Activated CD4-positive, alpha-beta T cell treated with anti-CD3 and anti-CD28 coated beads, Interleukin-2, amount 10 ng/mL, durations not matched to agents 24 days and 14 days (primary cell): Measurements from ENCODE around the gene MAN2A2. TPM values are rescaled to one million over a fixed set of nuclear protein-coding genes. Genes with fewer than 3 reads are reported as not detected.
A peak's percentile ranks its signal among the peaks of the same experiment; 100 is the strongest.

Source experiments
- DNase-seq: peaks from one replicate; pipeline ENCODE4 v3.0.0; 2022
- H3K27ac Mint-ChIP-seq: one replicate; pipeline ENCODE4 v1.8.0; 2022; ENCODE audit warnings: mild to moderate bottlenecking, mixed read lengths
- H3K27me3 Mint-ChIP-seq: one replicate; pipeline ENCODE4 v1.8.0; 2022; ENCODE audit warnings: mixed read lengths
- H3K36me3 Mint-ChIP-seq: one replicate; pipeline ENCODE4 v1.8.0; 2022; ENCODE audit warnings: low read depth, mild to moderate bottlenecking, mixed read lengths
- H3K4me1 Mint-ChIP-seq: one replicate; pipeline ENCODE4 v1.8.0; 2021; ENCODE audit warnings: mixed read lengths
- H3K4me3 Mint-ChIP-seq: one replicate; pipeline ENCODE4 v1.8.0; 2022; ENCODE audit warnings: mild to moderate bottlenecking, moderate library complexity, mixed read lengths
- H3K9me3 Mint-ChIP-seq: one replicate; pipeline ENCODE4 v1.8.0; 2021; ENCODE audit warnings: mixed read lengths
- intact Hi-C: fragments of 100-400 bp; cut with micrococcal nuclease; formaldehyde crosslinking; loops from one replicate; pipeline ENCODE4 v1.15.1; 2023
- total RNA-seq: library from RNA; stranded (reverse); gene quantifications from 2 replicates; pipeline ENCODE4 v1.2.3, GENCODE V29; 2022

Gene MAN2A2
- total RNA-seq, 1 donor from 2014 or later: 196 TPM

- Mint-ChIP-seq H3K27me3 (no peaks in the 10 kb centered on the region), H3K27ac (peak overlapping the region; percentile 74), H3K4me1 (peaks cover 48% of the 10 kb centered on the region)
These were observed 30.2 kb downstream of the MAN2A2 start for GRCh38 chr15:90933301-90933700.

GRCh38 chr15:90934256-90934948, 31.3 kb downstream of the MAN2A2 start:
- intact Hi-C loops: loop anchor here (1.0 to 10.0 kb wide), 8 partner anchors 32 to 1600 kb away; partner anchors contain the start of genes BLM, IQGAP1 and POLG
- H3K36me3 Mint-ChIP-seq: peaks cover 21% of the 10 kb centered on the region
- H3K27me3 Mint-ChIP-seq: no peaks in the 10 kb centered on the region
- peaks cover 42% of the 10 kb centered on the region for H3K4me1 Mint-ChIP-seq
- peak overlapping the region; percentile 81 for H3K4me3 Mint-ChIP-seq
- H3K27ac Mint-ChIP-seq: peak overlapping the region; percentile 89
- DNase-seq: peak; percentile 96
- H3K9me3 Mint-ChIP-seq: no peaks in the 10 kb centered on the region

More at GRCh38 chr15:90933301-90933700, 30.2 kb downstream of the MAN2A2 start:
- intact Hi-C loops: loop anchor here (2.0 to 10.0 kb wide), 6 partner anchors 61 to 1598 kb away; partner anchors contain the start of genes CIB1, IQGAP1 and POLG
- H3K9me3 Mint-ChIP-seq: no peaks in the 10 kb centered on the region
- H3K36me3 Mint-ChIP-seq: peaks cover 16% of the 10 kb centered on the region
- DNase-seq: no peak
- H3K4me3 Mint-ChIP-seq: peak overlapping the region; percentile 17

GRCh38 chr15:90934949-90935751, 32.0 kb downstream of the MAN2A2 start, which contains the start of gene UNC45A:
UNC45A (plus strand) TSS chr15:90935285; CDS start chr15:90935325, 40 bp downstream.
- Mint-ChIP-seq H3K4me1 (peaks cover 38% of the 10 kb centered on the region), H3K9me3 (no peaks in the 10 kb centered on the region), H3K36me3 (peaks cover 28% of the 10 kb centered on the region), H3K27ac (peak within 1 kb of the TSS; percentile 89), H3K27me3 (no peaks in the 10 kb centered on the region), H3K4me3 (peak within 1 kb of the TSS; percentile 81)
- peak; percentile 99 for DNase-seq
- intact Hi-C loops: loop anchor here (1.0 to 10.0 kb wide), 9 partner anchors 19 to 1600 kb away; partner anchors contain the start of genes BLM, IQGAP1, POLG and RCCD1

- Mint-ChIP-seq H3K4me1 (peaks cover 28% of the 10 kb centered on the region), H3K36me3 (peaks cover 35% of the 10 kb centered on the region), H3K27ac (peak overlapping the region; percentile 89), H3K27me3 (no peaks in the 10 kb centered on the region), H3K4me3 (peak overlapping the region; percentile 81), H3K9me3 (no peaks in the 10 kb centered on the region)
- intact Hi-C loops: loop anchor here (10.0 kb wide), 2 partner anchors 552 to 1602 kb away; partner anchors contain the start of genes IQGAP1 and POLG
- no peak for DNase-seq
These were observed 33.7 kb downstream of the MAN2A2 start for GRCh38 chr15:90936823-90937222.

- Mint-ChIP-seq H3K4me3 (no peak overlapping the region), H3K27me3 (no peaks in the 10 kb centered on the region)
These were observed 35.2 kb downstream of the MAN2A2 start for GRCh38 chr15:90938261-90938660.

DNA sequence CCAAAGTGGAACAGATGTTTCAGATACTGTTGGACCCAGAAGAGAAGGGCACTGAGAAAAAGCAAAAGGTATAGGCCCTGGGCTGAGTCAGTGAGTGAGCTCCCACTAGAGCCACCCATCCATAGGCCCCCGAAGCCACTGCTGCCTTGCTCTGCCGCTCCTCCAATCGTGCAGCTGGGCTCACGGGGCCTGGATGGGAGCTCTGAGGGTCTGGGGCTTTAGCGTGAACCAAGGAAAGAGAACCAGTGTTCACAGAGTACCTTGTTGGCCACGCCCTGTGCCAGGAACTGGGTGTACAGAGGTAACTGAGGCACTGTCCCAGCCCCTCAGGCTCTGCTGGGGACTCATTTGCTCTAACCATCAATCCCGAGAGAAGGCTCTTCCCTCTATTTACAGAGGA, 36.7 kb downstream of the MAN2A2 start:
- Mint-ChIP-seq H3K27me3 (no peaks in the 10 kb centered on the region), H3K27ac (no peak overlapping the region), H3K4me1 (peaks cover 13% of the 10 kb centered on the region), H3K36me3 (peaks cover 50% of the 10 kb centered on the region), H3K4me3 (no peak overlapping the region), H3K9me3 (no peaks in the 10 kb centered on the region)
- DNase-seq: no peak
- intact Hi-C loops: loop anchor here (10.0 kb wide), 2 partner anchors 555 to 1605 kb away; partner anchors contain the start of genes IQGAP1 and POLG

More at GRCh38 chr15:90938261-90938660, 35.2 kb downstream of the MAN2A2 start:
- Mint-ChIP-seq H3K9me3 (no peaks in the 10 kb centered on the region), H3K27ac (no peak overlapping the region), H3K36me3 (peaks cover 43% of the 10 kb centered on the region), H3K4me1 (peaks cover 21% of the 10 kb centered on the region)
- no peak for DNase-seq
- intact Hi-C loops: loop anchor here (10.0 kb wide), 2 partner anchors 553 to 1603 kb away; partner anchors contain the start of genes IQGAP1 and POLG

GRCh38 chr15:90941038-90941437, 37.9 kb downstream of the MAN2A2 start:
- intact Hi-C loops: no loop called here
- peaks cover 11% of the 10 kb centered on the region for H3K4me1 Mint-ChIP-seq
- H3K27me3 Mint-ChIP-seq: no peaks in the 10 kb centered on the region

DNA sequence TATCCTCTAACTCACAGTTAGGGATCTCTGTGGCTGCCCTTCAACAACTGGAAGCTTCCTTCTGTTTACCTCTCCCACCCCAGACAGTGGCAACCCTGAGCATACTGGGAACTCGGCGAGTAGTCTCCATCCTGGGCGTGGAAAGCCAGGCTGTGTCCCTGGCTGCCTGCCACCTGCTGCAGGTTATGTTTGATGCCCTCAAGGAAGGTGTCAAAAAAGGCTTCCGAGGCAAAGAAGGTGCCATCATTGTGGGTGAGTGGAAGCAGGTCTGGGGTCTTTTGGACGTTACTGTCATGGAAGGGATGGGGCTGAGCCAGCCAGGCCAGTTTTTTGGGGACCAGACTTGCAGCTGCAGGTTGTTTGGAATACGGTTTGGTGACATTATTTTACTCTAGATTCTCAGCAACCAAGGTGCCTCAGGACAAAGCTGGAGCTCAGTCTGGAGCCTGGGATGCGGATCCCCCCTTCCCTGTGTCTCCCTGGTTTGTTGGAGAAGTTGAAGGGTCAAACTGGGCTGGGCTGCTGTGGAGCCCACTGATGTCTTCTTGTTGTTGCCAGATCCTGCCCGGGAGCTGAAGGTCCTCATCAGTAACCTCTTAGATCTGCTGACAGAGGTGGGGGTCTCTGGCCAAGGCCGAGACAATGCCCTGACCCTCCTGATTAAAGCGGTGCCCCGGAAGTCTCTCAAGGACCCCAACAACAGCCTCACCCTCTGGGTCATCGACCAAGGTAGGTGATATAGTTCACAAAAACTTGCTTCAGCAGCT, 39.4 kb downstream of the MAN2A2 start:
- Mint-ChIP-seq H3K9me3 (no peaks in the 10 kb centered on the region), H3K4me1 (peaks cover 2% of the 10 kb centered on the region), H3K27ac (no peak overlapping the region), H3K36me3 (peaks cover 53% of the 10 kb centered on the region), H3K27me3 (no peaks in the 10 kb centered on the region), H3K4me3 (no peak overlapping the region)
- no peak for DNase-seq
- intact Hi-C loops: no loop called here

More at GRCh38 chr15:90941038-90941437, 37.9 kb downstream of the MAN2A2 start:
- no peak overlapping the region for H3K27ac Mint-ChIP-seq
- DNase-seq: no peak
- peaks cover 56% of the 10 kb centered on the region for H3K36me3 Mint-ChIP-seq
- H3K4me3 Mint-ChIP-seq: no peak overlapping the region
- no peaks in the 10 kb centered on the region for H3K9me3 Mint-ChIP-seq

DNA sequence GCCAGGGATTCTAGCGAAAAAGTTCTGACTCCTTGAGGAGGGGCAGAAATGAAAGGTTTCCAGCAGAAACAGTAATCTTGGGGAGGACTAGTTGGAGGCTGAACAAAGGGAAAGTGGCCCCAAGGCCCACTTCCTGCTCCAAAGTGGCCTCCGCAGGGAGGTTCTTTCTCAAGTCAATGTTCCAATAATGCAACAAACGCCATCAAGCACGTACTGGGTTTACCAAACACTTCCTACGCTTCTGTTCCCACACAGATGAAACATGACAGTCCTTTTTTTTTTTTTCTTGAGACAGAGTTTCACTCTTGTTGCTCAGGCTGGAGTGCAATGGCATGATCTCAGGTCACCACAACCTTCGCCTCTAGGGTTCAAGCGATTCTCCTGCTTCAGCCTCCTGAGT, 42.0 kb downstream of the MAN2A2 start:
- no peak for DNase-seq
- Mint-ChIP-seq H3K4me3 (no peak overlapping the region), H3K4me1 (peaks cover 2% of the 10 kb centered on the region), H3K27ac (no peak overlapping the region), H3K36me3 (peaks cover 47% of the 10 kb centered on the region), H3K27me3 (no peaks in the 10 kb centered on the region), H3K9me3 (no peaks in the 10 kb centered on the region)
- intact Hi-C loops: no loop called here

DNA sequence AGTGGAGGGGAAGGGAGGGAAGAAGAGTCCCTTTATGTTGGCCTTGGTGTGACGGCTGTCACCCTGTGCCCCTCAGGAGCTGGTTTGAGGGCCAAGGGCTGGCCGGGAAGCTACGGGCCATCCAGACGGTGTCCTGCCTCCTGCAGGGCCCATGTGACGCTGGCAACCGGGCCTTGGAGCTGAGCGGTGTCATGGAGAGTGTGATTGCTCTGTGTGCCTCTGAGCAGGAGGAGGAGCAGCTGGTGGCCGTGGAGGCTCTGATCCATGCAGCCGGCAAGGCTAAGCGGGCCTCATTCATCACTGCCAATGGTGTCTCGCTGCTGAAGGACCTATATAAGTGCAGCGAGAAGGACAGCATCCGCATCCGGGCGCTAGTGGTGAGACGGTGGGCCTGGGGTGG, 43.4 kb downstream of the MAN2A2 start:
- intact Hi-C loops: no loop called here
- no peak for DNase-seq
- Mint-ChIP-seq H3K27ac (no peak overlapping the region), H3K4me1 (no peaks in the 10 kb centered on the region), H3K36me3 (peaks cover 45% of the 10 kb centered on the region), H3K4me3 (no peak overlapping the region), H3K27me3 (no peaks in the 10 kb centered on the region), H3K9me3 (no peaks in the 10 kb centered on the region)

DNA sequence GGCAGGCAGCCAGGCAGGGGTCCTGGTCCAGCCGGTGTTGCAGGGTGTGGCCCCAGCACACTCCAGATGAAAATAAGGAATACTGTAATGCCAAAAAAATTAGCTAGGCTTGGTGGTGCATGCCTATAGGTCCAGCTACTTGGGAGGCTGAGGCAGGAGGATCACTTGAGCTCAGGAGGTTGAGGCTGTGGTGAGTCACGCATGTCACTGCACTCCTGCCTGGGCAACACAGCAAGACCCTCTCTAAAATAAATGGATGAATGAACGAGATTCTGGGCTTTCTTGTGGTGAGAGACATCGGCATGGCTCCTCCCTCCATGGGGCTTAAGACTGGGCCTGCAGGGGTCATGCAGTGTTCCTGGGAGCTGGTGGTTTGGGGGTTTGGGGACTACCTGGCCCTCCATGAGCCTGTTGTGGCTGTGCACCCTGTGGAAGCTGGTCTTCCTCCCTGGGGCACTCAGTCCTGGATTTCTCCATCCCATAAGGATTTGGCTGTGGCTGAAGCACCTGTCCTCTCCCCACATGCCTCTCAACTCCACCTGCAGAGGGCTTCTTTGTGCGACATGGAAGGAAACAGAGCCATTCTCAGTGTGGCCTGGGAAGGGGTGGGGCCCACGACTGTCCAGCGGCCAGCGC, 44.0 kb downstream of the MAN2A2 start:
- no peaks in the 10 kb centered on the region for H3K9me3 Mint-ChIP-seq
- DNase-seq: no peak
- intact Hi-C loops: no loop called here
- H3K36me3 Mint-ChIP-seq: peaks cover 47% of the 10 kb centered on the region
- H3K27me3 Mint-ChIP-seq: no peaks in the 10 kb centered on the region
- no peak overlapping the region for H3K4me3 Mint-ChIP-seq
- no peak overlapping the region for H3K27ac Mint-ChIP-seq
- no peaks in the 10 kb centered on the region for H3K4me1 Mint-ChIP-seq

GRCh38 chr15:90947577-90948357, 44.7 kb downstream of the MAN2A2 start:
- peaks cover 49% of the 10 kb centered on the region for H3K36me3 Mint-ChIP-seq
- H3K27me3 Mint-ChIP-seq: no peaks in the 10 kb centered on the region
- peaks cover 1% of the 10 kb centered on the region for H3K4me1 Mint-ChIP-seq
- intact Hi-C loops: no loop called here
- DNase-seq: no peak
- H3K27ac Mint-ChIP-seq: no peak overlapping the region
- no peak overlapping the region for H3K4me3 Mint-ChIP-seq
- no peaks in the 10 kb centered on the region for H3K9me3 Mint-ChIP-seq
